IMR-90 (cell line): ENCODE results near the gene MTM1. TPM values are rescaled to one million over a fixed set of nuclear protein-coding genes. Genes with fewer than 3 reads are reported as not detected.

Experiments used
- ATAC-seq: fragments of 200-7000 bp; cut with Tn5 transposase; 2 replicates; pipeline ENCODE4 v1.9.1; 2020; ENCODE audit warnings: low read depth, mild to moderate bottlenecking, moderate library complexity
- BruUV-seq: library from RNA; stranded (reverse); fragments of 400-500 nt; replicated peaks from 2 replicates; lab custom pipeline; 2021; lab: Mats Ljungman, UMichigan
- CTCF ChIA-PET: fragments of 300-600 bp; formaldehyde crosslinking; extraction: SDS; loops from one replicate; lab custom pipeline; 2021; ENCODE audit warnings: antibody characterized with exemption; lab: Yijun Ruan, JAX
- POLR2A ChIA-PET: fragments of 300-600 bp; sonication (Branson Sonifier 250); formaldehyde crosslinking; loops from one replicate; lab custom pipeline; 2022; ENCODE audit warnings: antibody characterized with exemption; ENCODE audit not compliant: unreplicated experiment; lab: Charles Lee
- DNase-seq: peaks from one replicate; pipeline ENCODE4 v3.0.0; 2013
- H2AFZ ChIP-seq: replicated peaks from 2 replicates; pipeline ENCODE3; 2013; ENCODE audit warnings: low read length, mild to moderate bottlenecking; ENCODE audit not compliant: poor library complexity
- H2AK5ac ChIP-seq: 2 replicates; pipeline ENCODE4 v1.6.1; 2013; ENCODE audit warnings: low read depth, low read length, inconsistent platforms
- H2AK9ac ChIP-seq: replicated peaks from 2 replicates; pipeline ENCODE3; 2013; ENCODE audit warnings: mild to moderate bottlenecking, low read depth, low read length, moderate library complexity; ENCODE audit not compliant: poor library complexity
- H2BK120ac ChIP-seq: 2 replicates; pipeline ENCODE4 v1.6.1; 2013; ENCODE audit warnings: low read depth, low read length, inconsistent platforms
- H2BK15ac ChIP-seq: 3 replicates; pipeline ENCODE4 v1.6.1; 2013; ENCODE audit warnings: low read depth, low read length, inconsistent platforms
- H2BK20ac ChIP-seq: 2 replicates; pipeline ENCODE4 v1.6.1; 2013; ENCODE audit warnings: low read depth, mild to moderate bottlenecking, inconsistent platforms, low read length, moderate library complexity
- H2BK5ac ChIP-seq: 2 replicates; pipeline ENCODE4 v1.6.1; 2013; ENCODE audit warnings: mild to moderate bottlenecking, low read depth, low read length, inconsistent platforms; ENCODE audit not compliant: poor library complexity, severe bottlenecking
- H3K14ac ChIP-seq: replicated peaks from 2 replicates; pipeline ENCODE4 v1.6.1; 2013; ENCODE audit warnings: low read depth, low read length, inconsistent platforms
- H3K18ac ChIP-seq: 2 replicates; pipeline ENCODE4 v1.6.1; 2013; ENCODE audit warnings: low read depth, low read length, control low read depth
- H3K23ac ChIP-seq: 2 replicates; pipeline ENCODE4 v1.6.1; 2013; ENCODE audit warnings: low read depth, low read length, inconsistent platforms
- H3K27ac ChIP-seq: 2 replicates; pipeline ENCODE4 v1.5.1; 2013; ENCODE audit warnings: mild to moderate bottlenecking, control low read depth, low read length; ENCODE audit not compliant: insufficient read depth
- H3K27me3 ChIP-seq: 2 replicates; pipeline ENCODE4 v1.6.1; 2013; ENCODE audit warnings: low read length; ENCODE audit not compliant: control insufficient read depth, insufficient read depth
- H3K36me3 ChIP-seq: 2 replicates; pipeline ENCODE4 v1.6.1; 2013; ENCODE audit warnings: low read length, mixed read lengths; ENCODE audit not compliant: control insufficient read depth, insufficient read depth
- H3K4ac ChIP-seq: 2 replicates; pipeline ENCODE4 v1.6.1; 2013; ENCODE audit warnings: low read depth, low read length, inconsistent platforms
- H3K4me1 ChIP-seq: 2 replicates; pipeline ENCODE4 v1.6.1; 2013; ENCODE audit warnings: low read length, mixed read lengths; ENCODE audit not compliant: control insufficient read depth, insufficient read depth
- H3K4me2 ChIP-seq: 2 replicates; pipeline ENCODE4 v1.6.1; 2013; ENCODE audit warnings: low read depth, mild to moderate bottlenecking, control low read depth, low read length, moderate library complexity
- H3K4me3 ChIP-seq: 2 replicates; pipeline ENCODE4 v1.5.1; 2013; ENCODE audit warnings: low read depth, mild to moderate bottlenecking, control low read depth, low read length, moderate library complexity; ENCODE audit not compliant: insufficient read depth
- H3K56ac ChIP-seq: 2 replicates; pipeline ENCODE4 v1.6.1; 2013; ENCODE audit warnings: low read length, inconsistent platforms; ENCODE audit not compliant: insufficient read depth; ENCODE audit errors: extremely low read depth
- H3K79me1 ChIP-seq, 2 experiments: 2 replicates each; pipeline ENCODE4 v1.6.1; 2013; ENCODE audit warnings: low read length in 2 of 2, inconsistent platforms in 1 of 2, low read depth in 1 of 2
- H3K9ac ChIP-seq: 2 replicates; pipeline ENCODE4 v1.6.1; 2013; ENCODE audit warnings: low read depth, low read length, control low read depth
- H3K9me1 ChIP-seq: 2 replicates; pipeline ENCODE4 v1.6.1; 2013; ENCODE audit warnings: low read length, inconsistent platforms; ENCODE audit not compliant: insufficient read depth
- H3K9me3 ChIP-seq: 2 replicates; pipeline ENCODE4 v1.6.1; 2013; ENCODE audit warnings: low read length; ENCODE audit not compliant: control insufficient read depth, insufficient read depth
- H4K20me1 ChIP-seq: 2 replicates; pipeline ENCODE4 v1.6.1; 2013; ENCODE audit warnings: low read length, inconsistent platforms; ENCODE audit not compliant: insufficient read depth
- H4K5ac ChIP-seq: 2 replicates; pipeline ENCODE4 v1.6.1; 2013; ENCODE audit warnings: mild to moderate bottlenecking, low read depth, low read length, control low read depth
- H4K8ac ChIP-seq, 2 experiments: 2 replicates each; pipeline ENCODE4 v1.6.1; 2013; ENCODE audit warnings: low read depth in 2 of 2, low read length in 2 of 2, control low read depth in 1 of 2, inconsistent platforms in 1 of 2
- H4K91ac ChIP-seq: 2 replicates; pipeline ENCODE4 v1.6.1; 2013; ENCODE audit warnings: low read depth, low read length, inconsistent platforms; ENCODE audit not compliant: insufficient read depth
- CHD1 ChIP-seq: IDR thresholded peaks from 2 replicates; pipeline ENCODE4 v1.6.1; 2012; ENCODE audit warnings: low read depth, low read length, improper control_type of control experiment
- FOS ChIP-seq: fragments of 150-350 bp; IDR thresholded peaks from 2 replicates; pipeline ENCODE4 v1.6.1; 2016; ENCODE audit warnings: low read depth, low read length
- MAFK ChIP-seq: IDR thresholded peaks from 2 replicates; pipeline ENCODE4 v1.6.1; 2012; ENCODE audit warnings: low read depth, low read length, improper control_type of control experiment
- MXI1 ChIP-seq: IDR thresholded peaks from 2 replicates; pipeline ENCODE4 v1.6.1; 2012; ENCODE audit warnings: low read depth, mild to moderate bottlenecking, low read length, moderate library complexity, borderline replicate concordance
- NFE2L2 ChIP-seq: fragments of 150-350 bp; IDR thresholded peaks from 2 replicates; pipeline ENCODE4 v1.6.1; 2016; ENCODE audit warnings: low read depth, mild to moderate bottlenecking, low read length
- POLR2A ChIP-seq: IDR thresholded peaks from 2 replicates; pipeline ENCODE4 v1.6.1; 2012; ENCODE audit warnings: mild to moderate bottlenecking, low read depth, low read length
- RAD21 ChIP-seq: IDR thresholded peaks from 2 replicates; pipeline ENCODE4 v1.6.1; 2012; ENCODE audit warnings: low read length, improper control_type of control experiment
- RFX5 ChIP-seq: IDR thresholded peaks from 2 replicates; pipeline ENCODE4 v1.8.0; 2012; ENCODE audit warnings: low read depth, mild to moderate bottlenecking, low read length, moderate library complexity
- SMC3 ChIP-seq: fragments of 150-350 bp; IDR thresholded peaks from 2 replicates; pipeline ENCODE4 v1.6.1; 2016; ENCODE audit warnings: low read depth, mild to moderate bottlenecking, antibody characterized with exemption, low read length, moderate library complexity
- WGBS, 2 experiments: methylation state at CpG; one replicate each; pipeline versions ENCODE4 v1.1.5 to v1.1.7; 2013; ENCODE audit warnings: missing lambda C conversion rate in 2 of 2; ENCODE audit not compliant: insufficient read length in 1 of 2; ENCODE audit errors: extremely low coverage in 2 of 2; 5-methylcytosine and 5-hydroxymethylcytosine counted together
- dilution Hi-C: fragments of 300-500 bp; cut with HindIII; formaldehyde crosslinking; loops from one replicate; pipeline ENCODE4 v1.14.3; 2018; ENCODE audit warnings: low sequenced_read_pairs; ENCODE audit not compliant: unreplicated experiment
- in situ Hi-C: fragments of 300-500 bp; cut with MboI; formaldehyde crosslinking; loops from 3 replicates; pipeline ENCODE4 v1.14.3; 2019; ENCODE audit warnings: low sequenced_read_pairs, inconsistent platforms, mixed read lengths
- intact Hi-C: fragments of 100-400 bp; cut with micrococcal nuclease; formaldehyde crosslinking; loops from 2 replicates; pipeline ENCODE4 v1.10.0; 2022
- polyA plus RNA-seq, 3 experiments: library from polyadenylated mRNA; depleted of rRNA; stranded (reverse); fragments of >200 nt; gene quantifications; 2 replicates each; pipeline ENCODE4 v1.2.3, GENCODE V29; 2012; ENCODE audit warnings: low replicate concordance in 1 of 3
- total RNA-seq: library from RNA; depleted of rRNA; stranded (reverse); fragments of >200 nt; gene quantifications from 2 replicates; pipeline ENCODE4 v1.2.3, GENCODE V29; 2012
- TF ChIP-seq, protein P1 (sequence below): conservative IDR thresholded peaks from 2 replicates; pipeline ENCODE4 v1.5.1; 2012; ENCODE audit warnings: mild to moderate bottlenecking, low read depth, low read length, improper control_type of control experiment
- TF ChIP-seq, protein P2 (sequence below): fragments of 150-350 bp; IDR thresholded peaks from 2 replicates; pipeline ENCODE4 v1.6.1; 2017; ENCODE audit warnings: mild to moderate bottlenecking, antibody characterized with exemption, low read length, low read depth
- TF ChIP-seq, protein P3 (sequence below): fragments of 150-350 bp; IDR thresholded peaks from 2 replicates; pipeline ENCODE4 v1.6.1; 2016; ENCODE audit warnings: low read depth, mild to moderate bottlenecking, low read length, moderate library complexity, borderline replicate concordance

The MTM1 gene
- total and polyA plus RNA-seq, 2 of the 4 experiments (the other 2 are of a cell fraction), result 3.8 to 5.6 TPM

DNA sequence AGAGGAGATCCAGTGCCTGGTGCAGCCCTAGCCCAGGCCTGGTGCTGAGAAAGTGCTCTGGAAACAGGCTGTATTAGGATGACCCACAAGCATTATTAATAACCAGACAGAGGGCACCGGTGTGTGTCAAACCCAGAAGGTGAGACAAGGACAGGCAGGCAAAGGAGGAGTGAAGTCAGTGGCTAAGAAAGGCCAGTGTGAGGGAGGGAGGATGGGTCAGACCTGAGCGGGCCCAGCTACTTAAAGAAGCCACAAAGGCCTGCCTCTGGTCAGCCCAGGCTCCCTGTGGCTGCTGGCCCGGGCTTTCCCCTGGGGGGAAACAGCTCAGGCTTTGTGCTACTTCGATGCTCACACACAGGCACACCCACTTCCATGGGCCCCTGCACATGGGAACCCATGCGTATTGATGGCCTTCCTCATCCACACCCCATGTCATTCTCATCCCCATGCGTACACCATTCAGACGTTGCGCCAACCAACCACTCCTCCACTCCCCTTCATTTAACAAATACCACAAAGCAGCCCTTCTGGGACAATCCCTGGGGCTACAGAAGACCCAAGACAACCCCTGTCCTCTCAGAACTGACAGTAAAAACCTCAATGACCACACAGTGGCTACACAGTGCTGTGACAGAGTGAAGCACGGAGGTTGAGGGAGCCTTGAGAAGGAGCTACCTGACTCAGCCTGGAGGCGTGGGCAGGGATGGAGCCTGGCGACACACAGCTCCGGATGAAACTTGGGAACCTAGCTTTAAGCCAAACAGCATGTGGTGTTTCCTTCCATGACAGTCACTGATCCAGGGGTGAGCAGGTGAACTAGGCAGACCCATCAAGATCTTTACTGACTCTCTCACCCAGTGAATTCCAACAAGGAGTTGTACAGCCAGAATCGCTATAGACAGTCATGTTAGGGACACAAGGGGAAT lies 24.9 kb upstream of the MTM1 start:
- Histone ChIP-seq H2AK9ac (no peak overlapping the region), H2BK5ac (no peak overlapping the region), H3K27me3 (no peaks in the 10 kb centered on the region; the same call in 1 of the 2 replicates), H3K36me3 (no peaks in the 10 kb centered on the region), H3K18ac (no peak overlapping the region), H2AFZ (peak overlapping the region; percentile 14), H3K9me3 (peaks cover 3% of the 10 kb centered on the region; the same call in 1 of the 2 replicates), H2BK20ac (no peak overlapping the region), H2BK120ac (no peak overlapping the region), H2BK15ac (no peak overlapping the region), H4K8ac (no peak overlapping the region), H3K4ac (no peak overlapping the region), H4K5ac (no peak overlapping the region), H3K79me1 (no peaks in the 10 kb centered on the region), H3K4me3 (no peak overlapping the region), H4K20me1 (no peaks in the 10 kb centered on the region), H3K4me2 (no peak overlapping the region), H3K4me1 (no peaks in the 10 kb centered on the region), H3K9me1 (no peaks in the 10 kb centered on the region), H3K9ac (no peak overlapping the region), H3K27ac (no peak overlapping the region), H3K14ac (no peak overlapping the region), H2AK5ac (no peak overlapping the region), H4K91ac (no peak overlapping the region), H3K56ac (no peak overlapping the region), H3K23ac (no peak overlapping the region)
- dilution Hi-C loops (no loop called here), in situ Hi-C loops (no loop called here), intact Hi-C loops (no loop called here)
- ATAC-seq (no peak), DNase-seq (no peak)
- TF ChIP-seq NFE2L2, result no peak
- no peak for TF ChIP-seq CHD1
- TF ChIP-seq POLR2A, result no peak
- TF ChIP-seq MAFK, result no peak
- no peak for TF ChIP-seq RFX5
- no peak for TF ChIP-seq RAD21
- no peak for TF ChIP-seq MXI1
- TF ChIP-seq FOS, result no peak
- TF ChIP-seq, protein P1, sequence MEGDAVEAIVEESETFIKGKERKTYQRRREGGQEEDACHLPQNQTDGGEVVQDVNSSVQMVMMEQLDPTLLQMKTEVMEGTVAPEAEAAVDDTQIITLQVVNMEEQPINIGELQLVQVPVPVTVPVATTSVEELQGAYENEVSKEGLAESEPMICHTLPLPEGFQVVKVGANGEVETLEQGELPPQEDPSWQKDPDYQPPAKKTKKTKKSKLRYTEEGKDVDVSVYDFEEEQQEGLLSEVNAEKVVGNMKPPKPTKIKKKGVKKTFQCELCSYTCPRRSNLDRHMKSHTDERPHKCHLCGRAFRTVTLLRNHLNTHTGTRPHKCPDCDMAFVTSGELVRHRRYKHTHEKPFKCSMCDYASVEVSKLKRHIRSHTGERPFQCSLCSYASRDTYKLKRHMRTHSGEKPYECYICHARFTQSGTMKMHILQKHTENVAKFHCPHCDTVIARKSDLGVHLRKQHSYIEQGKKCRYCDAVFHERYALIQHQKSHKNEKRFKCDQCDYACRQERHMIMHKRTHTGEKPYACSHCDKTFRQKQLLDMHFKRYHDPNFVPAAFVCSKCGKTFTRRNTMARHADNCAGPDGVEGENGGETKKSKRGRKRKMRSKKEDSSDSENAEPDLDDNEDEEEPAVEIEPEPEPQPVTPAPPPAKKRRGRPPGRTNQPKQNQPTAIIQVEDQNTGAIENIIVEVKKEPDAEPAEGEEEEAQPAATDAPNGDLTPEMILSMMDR, result no peak
- no peak for TF ChIP-seq SMC3
- TF ChIP-seq, protein P2, sequence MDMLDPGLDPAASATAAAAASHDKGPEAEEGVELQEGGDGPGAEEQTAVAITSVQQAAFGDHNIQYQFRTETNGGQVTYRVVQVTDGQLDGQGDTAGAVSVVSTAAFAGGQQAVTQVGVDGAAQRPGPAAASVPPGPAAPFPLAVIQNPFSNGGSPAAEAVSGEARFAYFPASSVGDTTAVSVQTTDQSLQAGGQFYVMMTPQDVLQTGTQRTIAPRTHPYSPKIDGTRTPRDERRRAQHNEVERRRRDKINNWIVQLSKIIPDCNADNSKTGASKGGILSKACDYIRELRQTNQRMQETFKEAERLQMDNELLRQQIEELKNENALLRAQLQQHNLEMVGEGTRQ, result no peak
- TF ChIP-seq, protein P3, sequence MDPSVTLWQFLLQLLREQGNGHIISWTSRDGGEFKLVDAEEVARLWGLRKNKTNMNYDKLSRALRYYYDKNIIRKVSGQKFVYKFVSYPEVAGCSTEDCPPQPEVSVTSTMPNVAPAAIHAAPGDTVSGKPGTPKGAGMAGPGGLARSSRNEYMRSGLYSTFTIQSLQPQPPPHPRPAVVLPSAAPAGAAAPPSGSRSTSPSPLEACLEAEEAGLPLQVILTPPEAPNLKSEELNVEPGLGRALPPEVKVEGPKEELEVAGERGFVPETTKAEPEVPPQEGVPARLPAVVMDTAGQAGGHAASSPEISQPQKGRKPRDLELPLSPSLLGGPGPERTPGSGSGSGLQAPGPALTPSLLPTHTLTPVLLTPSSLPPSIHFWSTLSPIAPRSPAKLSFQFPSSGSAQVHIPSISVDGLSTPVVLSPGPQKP, result no peak
- ChIA-PET CTCF (interaction anchor here (0.6 to 0.9 kb wide), 3 partner anchors 64 to 175 kb away, joined by 3 read pairs; no protein-coding TSS in a partner anchor), POLR2A (no interaction called here)
- no TSS peak for BruUV-seq
- WGBS, 2 experiments, result 78% methylated on average over 8 of the region's 13 CpGs; no CpG with 5 or more reads in 1 of the 2 experiments
